Endothelial cell (in vitro differentiated cells): ENCODE results near the gene XPNPEP3. TPM values are rescaled to one million over a fixed set of nuclear protein-coding genes. Genes with fewer than 3 reads are reported as not detected.

Source experiments
- DNase-seq: peaks from one replicate; pipeline ENCODE4 v3.0.0; 2021; ENCODE audit warnings: low spot score
- H3K27ac Mint-ChIP-seq: one replicate; pipeline ENCODE4 v1.8.0; 2021; ENCODE audit warnings: mixed read lengths, inconsistent platforms; ENCODE audit not compliant: unreplicated experiment
- H3K27me3 Mint-ChIP-seq: one replicate; pipeline ENCODE4 v1.8.0; 2021; ENCODE audit warnings: mild to moderate bottlenecking, moderate library complexity, mixed read lengths, inconsistent platforms; ENCODE audit not compliant: unreplicated experiment
- H3K36me3 Mint-ChIP-seq: one replicate; pipeline ENCODE4 v1.8.0; 2021; ENCODE audit warnings: mild to moderate bottlenecking, low read depth, mixed read lengths, inconsistent platforms; ENCODE audit not compliant: unreplicated experiment
- H3K4me1 Mint-ChIP-seq: one replicate; pipeline ENCODE4 v1.8.0; 2021; ENCODE audit warnings: mild to moderate bottlenecking, mixed read lengths, inconsistent platforms; ENCODE audit not compliant: unreplicated experiment
- H3K4me3 Mint-ChIP-seq: one replicate; pipeline ENCODE4 v1.8.0; 2021; ENCODE audit warnings: mild to moderate bottlenecking, mixed read lengths, inconsistent platforms; ENCODE audit not compliant: unreplicated experiment
- H3K9me3 Mint-ChIP-seq: one replicate; pipeline ENCODE4 v1.8.0; 2021; ENCODE audit warnings: mixed read lengths, inconsistent platforms; ENCODE audit not compliant: unreplicated experiment
- CTCF ChIP-seq: fragments of 200-600 bp; sonication (generic); IDR thresholded peaks from one replicate; pipeline ENCODE4 v1.5.0; 2021; ENCODE audit warnings: antibody characterized with exemption; ENCODE audit not compliant: unreplicated experiment
- total RNA-seq: library from RNA; stranded (reverse); fragmentation: NEBNext Ultra II Directional; extraction: Animal tissue kit (Norgen Biotek cat#: 25700); gene quantifications from one replicate; pipeline ENCODE4 v1.2.1, GENCODE V29; 2021; ENCODE audit not compliant: unreplicated experiment

XPNPEP3 gene
- total RNA-seq, 1 donor from 2014 or later, result 23.5 TPM

DNA sequence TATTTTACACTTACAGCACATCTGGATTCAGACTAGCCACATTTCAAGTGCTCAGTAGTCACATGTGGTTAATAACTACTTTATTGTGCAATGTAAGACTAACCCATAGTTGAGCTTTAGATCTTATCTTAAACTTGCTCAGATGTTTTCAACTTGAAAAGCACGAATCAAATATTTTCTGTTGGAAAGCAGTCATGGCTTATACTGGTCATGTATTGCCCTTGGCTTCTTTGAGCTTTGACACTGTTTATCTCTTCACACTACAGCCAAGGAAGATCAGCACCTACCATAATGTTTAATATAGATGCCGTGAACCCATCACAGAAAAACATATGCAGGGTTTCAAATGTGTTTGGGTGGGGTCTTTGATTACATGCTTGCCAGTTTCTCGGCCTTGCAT is 98.6 kb downstream of the XPNPEP3 start:
- Mint-ChIP-seq H3K9me3 (no peaks in the 10 kb centered on the region), H3K27ac (no peak overlapping the region), H3K27me3 (peaks cover 5% of the 10 kb centered on the region), H3K4me1 (peaks cover 12% of the 10 kb centered on the region), H3K36me3 (peaks cover 6% of the 10 kb centered on the region), H3K4me3 (no peak overlapping the region)
- TF ChIP-seq CTCF, result no peak
- DNase-seq, result no peak

- H3K4me3 Mint-ChIP-seq, result no peak overlapping the region
- H3K36me3 Mint-ChIP-seq, result peaks cover 7% of the 10 kb centered on the region
- no peaks in the 10 kb centered on the region for H3K9me3 Mint-ChIP-seq
- H3K27me3 Mint-ChIP-seq, result no peaks in the 10 kb centered on the region
- H3K27ac Mint-ChIP-seq, result no peak overlapping the region
- DNase-seq, result no peak
- no peak for TF ChIP-seq CTCF
- peaks cover 6% of the 10 kb centered on the region for H3K4me1 Mint-ChIP-seq
These were observed 100.7 kb downstream of the XPNPEP3 start for GRCh38 chr22:40957601-40958000.

- H3K4me1 Mint-ChIP-seq, result peaks cover 5% of the 10 kb centered on the region
- no peak for TF ChIP-seq CTCF
- H3K36me3 Mint-ChIP-seq, result peaks cover 7% of the 10 kb centered on the region
- no peaks in the 10 kb centered on the region for H3K9me3 Mint-ChIP-seq
- DNase-seq, result no peak
- no peaks in the 10 kb centered on the region for H3K27me3 Mint-ChIP-seq
- H3K4me3 Mint-ChIP-seq, result no peak overlapping the region
- no peak overlapping the region for H3K27ac Mint-ChIP-seq
These were observed 101.4 kb downstream of the XPNPEP3 start for GRCh38 chr22:40958299-40958698.

GRCh38 chr22:40960145-40960544 is 103.2 kb downstream of the XPNPEP3 start:
- Mint-ChIP-seq H3K9me3 (no peaks in the 10 kb centered on the region), H3K4me1 (no peaks in the 10 kb centered on the region), H3K36me3 (peaks cover 19% of the 10 kb centered on the region), H3K4me3 (peak overlapping the region; percentile 23), H3K27ac (peak overlapping the region; percentile 84), H3K27me3 (no peaks in the 10 kb centered on the region)
- no peak for DNase-seq
- TF ChIP-seq CTCF, result no peak

DNA sequence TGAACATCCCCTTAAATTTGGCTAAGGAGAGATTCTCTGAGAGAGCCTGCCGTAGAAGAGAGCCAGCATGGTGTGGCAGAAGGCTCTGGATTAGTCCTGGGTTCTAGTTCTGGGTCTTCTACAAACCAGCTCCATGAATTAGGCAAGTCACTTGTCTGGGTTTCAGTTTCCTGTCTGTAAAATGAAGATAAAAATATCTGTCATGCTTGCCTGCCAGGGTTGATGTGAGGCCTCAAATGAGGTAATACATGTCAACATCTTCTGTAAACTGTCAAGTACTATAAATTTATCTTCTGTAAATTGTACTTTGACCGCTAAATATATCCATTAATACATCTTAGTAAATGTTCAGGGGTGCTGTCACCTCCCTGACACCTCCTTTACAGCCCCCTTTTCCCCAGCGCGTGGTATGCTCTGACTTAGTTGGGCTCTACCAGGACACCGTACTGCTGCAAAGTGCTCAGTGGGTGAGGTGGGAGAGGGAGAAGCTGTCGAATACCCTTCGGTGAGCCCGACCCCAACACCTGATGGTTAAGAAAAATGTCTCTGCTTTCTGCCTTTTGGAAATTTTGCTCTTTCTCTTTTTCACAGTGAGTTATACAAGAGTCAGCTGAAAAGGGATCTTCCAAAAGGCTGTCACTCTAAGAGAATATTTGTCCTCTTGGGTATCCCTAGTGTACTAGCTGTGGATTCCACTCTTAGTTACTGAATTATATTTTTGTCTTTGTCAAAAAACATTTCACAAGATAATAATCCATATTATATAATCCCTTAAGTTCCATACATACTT is 109.2 kb downstream of the XPNPEP3 start:
- Mint-ChIP-seq H3K27ac (no peak overlapping the region), H3K4me3 (peak overlapping the region; percentile 12), H3K27me3 (no peaks in the 10 kb centered on the region), H3K4me1 (peaks cover 5% of the 10 kb centered on the region), H3K9me3 (no peaks in the 10 kb centered on the region), H3K36me3 (peaks cover 30% of the 10 kb centered on the region)
- no peak for TF ChIP-seq CTCF
- DNase-seq, result no peak
